Endodermal cell (in vitro differentiated cells): ENCODE measurements around the gene TMEM108. TPM values are rescaled to one million over a fixed set of nuclear protein-coding genes. Genes with fewer than 3 reads are reported as not detected.

Experiments used
- DNase-seq: peaks from one replicate; pipeline ENCODE4 v3.0.0-alpha.2; 2017
- H3K27ac ChIP-seq: 2 replicates; pipeline ENCODE4 v1.5.1; 2013; ENCODE audit warnings: mild to moderate bottlenecking, low read depth, low read length, moderate library complexity
- H3K27me3 ChIP-seq: 2 replicates; pipeline ENCODE4 v1.6.1; 2013; ENCODE audit warnings: mild to moderate bottlenecking, low read length, moderate library complexity; ENCODE audit not compliant: insufficient read depth, control insufficient read depth, poor library complexity, severe bottlenecking
- H3K36me3 ChIP-seq: 2 replicates; pipeline ENCODE4 v1.7.0; 2013; ENCODE audit warnings: mild to moderate bottlenecking, low read length, moderate library complexity; ENCODE audit not compliant: control insufficient read depth, insufficient read depth
- H3K4me1 ChIP-seq: one replicate; pipeline ENCODE4 v1.7.0; 2013; ENCODE audit warnings: low read length; ENCODE audit not compliant: control insufficient read depth, insufficient read depth
- H3K4me3 ChIP-seq: 2 replicates; pipeline ENCODE4 v1.5.1; 2013; ENCODE audit warnings: mild to moderate bottlenecking, low read length, moderate library complexity
- H3K9ac ChIP-seq: 2 replicates; pipeline ENCODE4 v1.6.1; 2013; ENCODE audit warnings: mild to moderate bottlenecking, low read length, moderate library complexity; ENCODE audit not compliant: poor library complexity, severe bottlenecking; ENCODE audit errors: extremely low read depth
- H3K9me3 ChIP-seq: 2 replicates; pipeline ENCODE4 v1.6.1; 2013; ENCODE audit warnings: mild to moderate bottlenecking, low read length, moderate library complexity; ENCODE audit not compliant: control insufficient read depth
- H3K27ac Mint-ChIP-seq: 2 replicates; pipeline ENCODE4 v1.8.0; 2020; ENCODE audit warnings: mixed read lengths
- H3K27me3 Mint-ChIP-seq: 2 replicates; pipeline ENCODE4 v1.8.0; 2021; ENCODE audit warnings: mild to moderate bottlenecking, mixed read lengths; ENCODE audit not compliant: insufficient read depth
- H3K36me3 Mint-ChIP-seq: 2 replicates; pipeline ENCODE4 v1.8.0; 2020; ENCODE audit warnings: low read depth, mixed read lengths
- H3K4me1 Mint-ChIP-seq: 2 replicates; pipeline ENCODE4 v1.8.0; 2020; ENCODE audit warnings: mixed read lengths
- H3K4me3 Mint-ChIP-seq: 2 replicates; pipeline ENCODE4 v1.8.0; 2020; ENCODE audit warnings: mild to moderate bottlenecking, moderate library complexity, mixed read lengths
- H3K9me3 Mint-ChIP-seq: 2 replicates; pipeline ENCODE4 v1.8.0; 2020; ENCODE audit warnings: mild to moderate bottlenecking, mixed read lengths
- CTCF ChIP-seq: fragments of 200-600 bp; sonication (generic); conservative IDR thresholded peaks from 2 replicates; pipeline ENCODE4 v1.5.0; 2021; ENCODE audit warnings: antibody characterized with exemption, mild to moderate bottlenecking
- WGBS, 2 experiments: methylation state at CpG; one replicate each; pipeline versions ENCODE4 v1.1.5 to v1.1.7; 2013; ENCODE audit warnings: missing lambda C conversion rate in 2 of 2, mixed read lengths in 1 of 2; ENCODE audit not compliant: insufficient coverage in 1 of 2, insufficient read length in 1 of 2; 5-methylcytosine and 5-hydroxymethylcytosine counted together
- total RNA-seq, 2 donors: library from RNA; stranded (reverse); fragmentation: NEBNext Ultra II Directional in 1 of 2; extraction: Animal tissue kit (Norgen Biotek cat#: 25700) in 1 of 2; gene quantifications; 2 replicates in 1 of 2; 3 replicates in 1 of 2; pipeline ENCODE4 v1.2.1, GENCODE V29; 2021

TMEM108 gene
- total RNA-seq, 2 donors from 2014 or later = 4.8 to 7.9 TPM

GRCh38 chr3:133383741-133384140 lies 345.6 kb downstream of the TMEM108 start:
- H3K27me3 Mint-ChIP-seq = no peaks in the 10 kb centered on the region
- no peak for TF ChIP-seq CTCF
- H3K27ac Mint-ChIP-seq = no peak overlapping the region
- WGBS, 2 experiments = 82 to 90% methylated on average over 3 to 5 of the region's 5 CpGs
- Histone ChIP-seq H3K9ac (no peak overlapping the region), H3K4me3 (no peak overlapping the region), H3K27ac (no peak overlapping the region), H3K9me3 (no peaks in the 10 kb centered on the region), H3K4me1 (peaks cover 9% of the 10 kb centered on the region), H3K36me3 (no peaks in the 10 kb centered on the region), H3K27me3 (no peaks in the 10 kb centered on the region)
- no peak overlapping the region for H3K4me3 Mint-ChIP-seq
- H3K4me1 Mint-ChIP-seq = peaks cover 16% of the 10 kb centered on the region
- no peak for DNase-seq
- no peaks in the 10 kb centered on the region for H3K9me3 Mint-ChIP-seq
- H3K36me3 Mint-ChIP-seq = no peaks in the 10 kb centered on the region

GRCh38 chr3:133384331-133385027 lies 346.3 kb downstream of the TMEM108 start:
- H3K4me1 Mint-ChIP-seq = peaks cover 16% of the 10 kb centered on the region
- 37 to 56% methylated on average over 4 to 13 of the region's 13 CpGs for WGBS, 2 experiments
- no peaks in the 10 kb centered on the region for H3K27me3 Mint-ChIP-seq
- Histone ChIP-seq H3K27ac (no peak overlapping the region), H3K9me3 (no peaks in the 10 kb centered on the region), H3K4me3 (no peak overlapping the region), H3K9ac (no peak overlapping the region), H3K36me3 (no peaks in the 10 kb centered on the region), H3K27me3 (no peaks in the 10 kb centered on the region), H3K4me1 (peaks cover 9% of the 10 kb centered on the region)
- no peaks in the 10 kb centered on the region for H3K36me3 Mint-ChIP-seq
- no peak overlapping the region for H3K4me3 Mint-ChIP-seq
- DNase-seq = peak; percentile 92
- H3K27ac Mint-ChIP-seq = no peak overlapping the region
- TF ChIP-seq CTCF = peak; percentile 97
- no peaks in the 10 kb centered on the region for H3K9me3 Mint-ChIP-seq

GRCh38 chr3:133386876-133387275 lies 348.7 kb downstream of the TMEM108 start:
- no peaks in the 10 kb centered on the region for H3K27me3 ChIP-seq
- Mint-ChIP-seq H3K9me3 (no peaks in the 10 kb centered on the region), H3K4me3 (no peak overlapping the region), H3K27ac (no peak overlapping the region), H3K36me3 (no peaks in the 10 kb centered on the region), H3K27me3 (no peaks in the 10 kb centered on the region), H3K4me1 (peaks cover 7% of the 10 kb centered on the region)
- peaks cover 3% of the 10 kb centered on the region for H3K4me1 ChIP-seq
- no peak overlapping the region for H3K9ac ChIP-seq
- H3K9me3 ChIP-seq = no peaks in the 10 kb centered on the region
- H3K27ac ChIP-seq = no peak overlapping the region
- no peak for DNase-seq
- H3K4me3 ChIP-seq = no peak overlapping the region
- TF ChIP-seq CTCF = peak; percentile 55
- no peaks in the 10 kb centered on the region for H3K36me3 ChIP-seq
